Fibroblast of villous mesenchyme (primary cell): ENCODE results near the gene LCT. TPM values are rescaled to one million over a fixed set of nuclear protein-coding genes. Genes with fewer than 3 reads are reported as not detected.
"Not testable (repeated sequence)": the region's sequence is repeated elsewhere in the genome, so short reads cannot be mapped to it uniquely, and the experiment has no call there.

Experiments
- DNase-seq: peaks from one replicate; pipeline ENCODE4 v3.0.0-alpha.2; 2010; ENCODE audit warnings: low read depth
- H3K4me3 ChIP-seq: 2 replicates; pipeline ENCODE4 v1.5.1; 2011; ENCODE audit warnings: low read depth, mild to moderate bottlenecking, low read length
- total RNA-seq: library from RNA; depleted of rRNA; stranded (reverse); fragments of >200 nt; gene quantifications from 2 replicates; pipeline ENCODE4 v1.2.3, GENCODE V29; 2012
- TF ChIP-seq, protein P1 (sequence below): IDR thresholded peaks from 2 replicates; pipeline ENCODE4 v1.5.1; 2012; ENCODE audit warnings: low read depth, mild to moderate bottlenecking, low read length; ENCODE audit not compliant: insufficient read depth

Gene LCT
- total RNA-seq, 1 donor: under 0.01 TPM

DNA sequence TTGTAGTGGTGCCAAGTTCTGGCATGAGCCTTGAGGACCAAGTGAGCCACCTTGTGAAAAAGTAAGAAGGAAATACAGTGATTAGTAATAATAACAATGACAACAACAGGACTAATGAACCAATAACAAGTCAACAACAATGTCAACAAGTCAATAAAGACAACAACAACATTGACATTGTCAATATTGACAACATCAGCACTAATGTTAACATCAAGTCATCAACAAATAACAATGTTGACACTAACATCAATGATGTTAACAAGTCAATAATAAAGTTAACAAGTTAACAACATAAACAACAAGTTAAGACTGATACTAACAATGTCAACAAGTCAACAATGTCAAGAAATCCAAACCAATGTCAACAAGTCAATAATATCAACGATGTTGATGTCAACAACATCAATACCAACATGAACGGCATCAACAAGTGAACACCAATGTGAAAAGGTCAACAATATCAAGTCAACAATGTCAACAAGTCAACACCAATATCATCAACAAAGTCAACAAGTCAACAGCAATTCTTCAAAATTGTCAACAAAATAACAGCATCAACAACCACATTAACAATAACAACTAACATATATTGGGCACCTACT lies 24.0 kb downstream of the LCT start:
- TF ChIP-seq, protein P1, sequence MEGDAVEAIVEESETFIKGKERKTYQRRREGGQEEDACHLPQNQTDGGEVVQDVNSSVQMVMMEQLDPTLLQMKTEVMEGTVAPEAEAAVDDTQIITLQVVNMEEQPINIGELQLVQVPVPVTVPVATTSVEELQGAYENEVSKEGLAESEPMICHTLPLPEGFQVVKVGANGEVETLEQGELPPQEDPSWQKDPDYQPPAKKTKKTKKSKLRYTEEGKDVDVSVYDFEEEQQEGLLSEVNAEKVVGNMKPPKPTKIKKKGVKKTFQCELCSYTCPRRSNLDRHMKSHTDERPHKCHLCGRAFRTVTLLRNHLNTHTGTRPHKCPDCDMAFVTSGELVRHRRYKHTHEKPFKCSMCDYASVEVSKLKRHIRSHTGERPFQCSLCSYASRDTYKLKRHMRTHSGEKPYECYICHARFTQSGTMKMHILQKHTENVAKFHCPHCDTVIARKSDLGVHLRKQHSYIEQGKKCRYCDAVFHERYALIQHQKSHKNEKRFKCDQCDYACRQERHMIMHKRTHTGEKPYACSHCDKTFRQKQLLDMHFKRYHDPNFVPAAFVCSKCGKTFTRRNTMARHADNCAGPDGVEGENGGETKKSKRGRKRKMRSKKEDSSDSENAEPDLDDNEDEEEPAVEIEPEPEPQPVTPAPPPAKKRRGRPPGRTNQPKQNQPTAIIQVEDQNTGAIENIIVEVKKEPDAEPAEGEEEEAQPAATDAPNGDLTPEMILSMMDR: no peak
- DNase-seq: no peak
- H3K4me3 ChIP-seq: no peak overlapping the region

DNA sequence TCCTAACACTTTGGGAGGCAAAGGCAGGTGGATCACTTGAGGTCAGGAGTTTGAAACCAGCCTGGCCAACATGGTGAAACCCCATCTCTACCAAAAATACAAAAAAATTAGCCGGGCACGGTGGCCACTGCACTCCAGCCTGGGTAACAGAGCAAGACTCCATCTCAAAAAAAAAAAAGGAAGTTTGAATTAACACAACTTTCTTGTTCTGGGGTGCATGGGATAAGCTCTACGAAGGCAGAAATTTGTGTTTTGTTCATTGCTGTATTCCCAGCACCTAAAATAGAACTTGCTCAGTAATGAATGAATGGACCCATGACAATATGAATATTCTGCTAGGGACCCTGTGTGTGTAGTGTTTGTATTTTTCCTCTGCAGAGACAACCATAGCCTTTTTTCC lies 29.1 kb downstream of the LCT start:
- H3K4me3 ChIP-seq, DNase-seq: not testable (repeated sequence)

DNA sequence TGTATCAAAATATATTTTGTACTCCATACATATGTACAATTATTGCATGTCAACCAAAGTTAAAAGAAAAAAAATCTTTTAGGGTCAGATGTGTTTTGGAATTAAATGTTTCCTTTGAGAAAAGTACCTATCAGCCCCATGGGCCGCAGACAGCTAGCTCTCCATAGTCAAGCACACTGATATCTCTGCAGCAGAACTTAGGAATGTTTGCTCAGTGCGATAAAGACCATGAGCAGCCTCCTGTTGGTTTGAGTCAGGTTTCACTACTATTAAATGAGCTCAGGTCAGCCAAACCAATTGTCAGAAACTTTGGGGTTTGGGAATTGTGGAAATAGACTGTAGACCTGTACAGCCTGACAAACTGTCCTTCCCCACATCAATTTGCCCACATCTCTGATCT lies 33.7 kb downstream of the LCT start:
- no peak for DNase-seq
- TF ChIP-seq, protein P1: no peak
- no peak overlapping the region for H3K4me3 ChIP-seq

DNA sequence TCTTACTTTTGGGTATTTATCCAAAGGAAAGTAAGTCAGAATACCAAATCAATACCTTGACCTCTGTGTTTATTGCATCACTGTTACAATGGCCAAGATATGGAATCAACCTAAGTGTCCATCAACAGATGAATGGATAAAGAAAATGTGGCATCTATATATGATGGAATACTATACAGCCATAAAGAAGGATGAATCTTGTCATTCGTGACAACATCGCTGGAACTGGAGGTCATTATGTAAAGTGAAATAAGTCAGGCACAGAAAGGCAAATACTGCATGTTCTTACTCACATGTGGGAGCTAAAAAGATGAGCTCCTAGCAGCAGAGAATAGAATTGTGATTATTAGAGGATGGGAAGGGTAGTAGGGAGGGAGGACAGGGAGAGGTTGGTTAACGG lies 34.6 kb downstream of the LCT start:
- no peak for DNase-seq
- TF ChIP-seq, protein P1: no peak
- no peak overlapping the region for H3K4me3 ChIP-seq

DNA sequence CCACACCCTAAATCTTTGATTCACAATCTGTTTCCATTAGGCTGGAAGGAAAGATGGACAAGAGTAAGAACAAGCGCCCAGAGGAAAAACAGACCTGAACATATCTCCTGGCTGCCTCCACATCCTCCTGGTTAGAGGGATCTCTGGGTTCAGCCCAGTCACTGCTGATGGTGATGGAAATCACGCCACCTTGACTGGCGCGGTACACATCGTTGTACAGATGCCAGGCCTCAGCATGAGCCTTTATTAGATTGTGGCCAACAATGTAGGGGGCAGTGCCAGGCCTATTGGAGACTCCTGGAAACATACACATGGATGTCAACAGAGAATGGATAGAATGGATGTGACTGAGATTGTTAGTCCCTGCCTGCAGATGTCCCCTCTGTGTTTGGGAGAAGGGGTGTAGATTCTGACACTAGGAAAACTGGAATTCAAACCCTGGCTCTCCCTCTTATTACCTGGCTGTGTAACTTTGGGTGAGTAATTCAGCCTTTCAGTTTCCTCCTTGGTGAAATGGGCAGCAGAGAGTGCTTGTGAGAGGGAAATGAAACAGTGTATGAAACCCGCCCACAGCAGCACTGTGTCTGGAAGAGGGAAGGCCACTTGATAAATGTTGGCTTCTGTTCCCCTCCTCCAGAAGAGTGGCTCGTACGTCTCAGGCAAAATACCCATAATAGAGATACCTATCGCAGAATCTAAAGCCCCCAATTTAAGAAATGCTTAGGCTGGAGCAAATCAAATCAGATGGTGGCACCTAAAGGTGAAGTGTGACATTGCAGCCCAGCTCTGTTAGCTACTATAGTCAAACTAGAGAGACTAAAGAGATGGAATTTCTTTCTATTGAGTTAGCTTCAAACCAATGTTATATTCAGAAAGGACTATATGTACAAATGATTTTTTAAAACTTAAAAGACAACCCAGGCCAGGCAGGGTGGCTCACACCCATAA lies 36.2 kb downstream of the LCT start:
- no peak overlapping the region for H3K4me3 ChIP-seq
- DNase-seq: no peak
- TF ChIP-seq, protein P1: no peak

DNA sequence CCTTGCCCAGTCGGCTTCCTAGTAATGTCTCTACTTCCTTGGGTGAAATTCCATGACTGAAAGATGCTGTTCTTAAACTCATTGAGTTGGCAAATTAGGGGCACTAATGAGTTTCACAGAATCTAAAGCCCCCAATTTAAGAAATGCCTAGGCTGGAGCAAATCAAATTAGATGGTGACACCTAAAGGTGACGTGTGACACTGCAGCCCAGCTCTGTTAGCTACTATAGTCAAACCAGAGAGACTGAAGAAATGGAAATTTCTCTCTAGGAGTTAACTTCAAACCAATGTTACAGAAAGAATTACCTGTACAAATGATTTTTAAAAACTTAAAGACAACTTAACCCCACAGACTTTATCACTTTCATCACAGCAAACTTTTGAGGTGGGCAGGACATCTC lies 37.2 kb downstream of the LCT start:
- TF ChIP-seq, protein P1: no peak
- H3K4me3 ChIP-seq: no peak overlapping the region
- DNase-seq: no peak

DNA sequence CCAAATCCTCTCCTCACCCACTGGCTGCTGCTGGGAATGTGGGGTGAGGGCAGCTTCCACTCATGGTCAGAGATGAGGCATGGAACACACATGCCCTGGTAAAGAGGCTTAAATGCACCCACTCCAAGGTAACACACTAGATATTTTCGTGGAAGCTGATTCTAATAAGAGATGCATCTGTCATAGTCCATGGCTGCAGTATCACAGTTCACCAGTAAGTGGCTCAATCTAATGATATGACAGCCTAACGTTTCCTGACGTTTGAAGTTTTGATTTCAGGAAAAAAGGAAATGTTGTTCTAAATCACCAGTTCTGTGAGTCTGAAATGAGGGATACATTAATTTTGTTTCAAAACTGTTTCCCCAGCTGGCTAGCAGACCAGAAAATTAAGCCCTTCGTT lies 38.2 kb downstream of the LCT start:
- peak; percentile 3 for DNase-seq
- TF ChIP-seq, protein P1: peak; percentile 21
- H3K4me3 ChIP-seq: no peak overlapping the region
